Natural killer cell (primary cell): ENCODE data around the gene LGI4. TPM values are rescaled to one million over a fixed set of nuclear protein-coding genes. Genes with fewer than 3 reads are reported as not detected.

ENCODE experiments used
- ATAC-seq, 3 donors: fragments of 150-1000 bp in 2 of 3; fragments of 200-7000 bp in 1 of 3; cut with Tn5 transposase; 1 replicate in 1 of 3; 2 replicates in 2 of 3; pipeline ENCODE4 v1.10.0; 2021; ENCODE audit warnings: mild to moderate bottlenecking in 2 of 3, moderate library complexity in 2 of 3
- DNase-seq, 2 donors: peaks; one replicate each; pipeline versions ENCODE4 v3.0.0 to v3.0.0-alpha.2; 2013 to 2021; ENCODE audit warnings: mixed read lengths in 1 of 2
- H3K27ac ChIP-seq: one replicate; pipeline ENCODE4 v1.5.1; 2013; ENCODE audit warnings: mild to moderate bottlenecking, low read length
- H3K27me3 ChIP-seq: one replicate; pipeline ENCODE4 v1.6.1; 2013; ENCODE audit warnings: low read length; ENCODE audit not compliant: control insufficient read depth, insufficient read depth
- H3K36me3 ChIP-seq: one replicate; pipeline ENCODE4 v1.6.1; 2013; ENCODE audit warnings: low read length; ENCODE audit not compliant: control insufficient read depth, insufficient read depth
- H3K4me1 ChIP-seq: one replicate; pipeline ENCODE4 v1.6.1; 2013; ENCODE audit warnings: low read length; ENCODE audit not compliant: control insufficient read depth, insufficient read depth
- H3K4me3 ChIP-seq: one replicate; pipeline ENCODE4 v1.5.1; 2013; ENCODE audit warnings: low read length
- H3K9me3 ChIP-seq: one replicate; pipeline ENCODE4 v1.6.1; 2013; ENCODE audit warnings: low read length; ENCODE audit not compliant: control insufficient read depth, insufficient read depth
- H3K27ac Mint-ChIP-seq, 2 donors: one replicate each; pipeline ENCODE4 v1.8.0; 2022; ENCODE audit warnings: mild to moderate bottlenecking in 2 of 2, mixed read lengths in 2 of 2, moderate library complexity in 1 of 2
- H3K27me3 Mint-ChIP-seq, 2 donors: one replicate each; pipeline ENCODE4 v1.8.0; 2022; ENCODE audit warnings: low read depth in 2 of 2, mixed read lengths in 2 of 2
- H3K36me3 Mint-ChIP-seq: one replicate; pipeline ENCODE4 v1.8.0; 2022; ENCODE audit warnings: mixed read lengths
- H3K4me1 Mint-ChIP-seq, 2 donors: one replicate each; pipeline ENCODE4 v1.8.0; 2022; ENCODE audit warnings: mixed read lengths in 2 of 2
- H3K4me3 Mint-ChIP-seq: one replicate; pipeline ENCODE4 v1.8.0; 2022; ENCODE audit warnings: mild to moderate bottlenecking, moderate library complexity, mixed read lengths
- H3K9me3 Mint-ChIP-seq, 2 donors: one replicate each; pipeline ENCODE4 v1.8.0; 2022; ENCODE audit warnings: mixed read lengths in 2 of 2
- WGBS: methylation state at CpG from one replicate; pipeline ENCODE4 v1.1.7; 2013; ENCODE audit warnings: missing lambda C conversion rate; ENCODE audit not compliant: insufficient coverage; 5-methylcytosine and 5-hydroxymethylcytosine counted together
- intact Hi-C: fragments of 100-400 bp; cut with micrococcal nuclease; formaldehyde crosslinking; loops from one replicate; pipeline ENCODE4 v1.14.2; 2022
- total RNA-seq, 4 donors: library from RNA; stranded (reverse); fragments of 120-200 nt in 1 of 4; gene quantifications; one replicate each; pipeline versions ENCODE4 v1.2.3 to v1.2.4, GENCODE V29; 2013 to 2022
- TF ChIP-seq, protein P1 (sequence below): fragments of 200-600 bp; IDR thresholded peaks from one replicate; pipeline ENCODE4 v1.8.0; 2022; ENCODE audit warnings: antibody characterized with exemption

Gene LGI4
- total RNA-seq, 3 donors from 2014 or later (not counting 1 experiment from before 2014, with no cell fraction given) = 0.49 to 0.72 TPM; not detected in 1

DNA sequence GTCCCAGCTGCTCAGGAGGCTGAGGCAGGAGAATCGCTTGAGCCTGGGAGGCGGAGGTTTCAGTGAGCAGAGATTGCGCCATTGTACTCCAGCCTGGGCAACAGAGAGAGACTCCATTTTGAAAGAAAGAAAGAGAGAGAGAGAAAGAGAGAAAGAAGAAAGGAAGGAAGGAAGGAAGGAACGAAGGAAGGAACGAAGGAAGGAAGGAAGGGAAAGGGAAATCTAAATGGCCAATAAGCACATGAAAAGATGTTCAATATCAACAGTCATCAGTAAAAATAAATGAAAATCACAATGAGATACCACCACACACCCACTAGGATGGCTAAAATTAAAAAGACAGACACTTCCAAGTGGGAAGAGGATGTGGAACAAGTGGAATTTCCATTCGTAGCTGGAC lies 39.4 kb upstream of the LGI4 start:
- no peak for DNase-seq
- peak overlapping the region in 1 of 2 donors; percentile 90 for H3K27ac Mint-ChIP-seq
- no peaks in the 10 kb centered on the region for H3K36me3 Mint-ChIP-seq
- intact Hi-C loops = no loop called here
- ATAC-seq = no peak
- Histone ChIP-seq H3K36me3 (peaks cover 7% of the 10 kb centered on the region), H3K9me3 (no peaks in the 10 kb centered on the region), H3K4me3 (no peak overlapping the region), H3K4me1 (peaks cover 10% of the 10 kb centered on the region), H3K27ac (no peak overlapping the region), H3K27me3 (no peaks in the 10 kb centered on the region)
- WGBS = 93% methylated on average over 6 of the region's 6 CpGs
- H3K27me3 Mint-ChIP-seq = no peaks in the 10 kb centered on the region
- peaks cover 20% of the 10 kb centered on the region in 2 donors for H3K4me1 Mint-ChIP-seq
- no peak overlapping the region for H3K4me3 Mint-ChIP-seq
- TF ChIP-seq, protein P1, sequence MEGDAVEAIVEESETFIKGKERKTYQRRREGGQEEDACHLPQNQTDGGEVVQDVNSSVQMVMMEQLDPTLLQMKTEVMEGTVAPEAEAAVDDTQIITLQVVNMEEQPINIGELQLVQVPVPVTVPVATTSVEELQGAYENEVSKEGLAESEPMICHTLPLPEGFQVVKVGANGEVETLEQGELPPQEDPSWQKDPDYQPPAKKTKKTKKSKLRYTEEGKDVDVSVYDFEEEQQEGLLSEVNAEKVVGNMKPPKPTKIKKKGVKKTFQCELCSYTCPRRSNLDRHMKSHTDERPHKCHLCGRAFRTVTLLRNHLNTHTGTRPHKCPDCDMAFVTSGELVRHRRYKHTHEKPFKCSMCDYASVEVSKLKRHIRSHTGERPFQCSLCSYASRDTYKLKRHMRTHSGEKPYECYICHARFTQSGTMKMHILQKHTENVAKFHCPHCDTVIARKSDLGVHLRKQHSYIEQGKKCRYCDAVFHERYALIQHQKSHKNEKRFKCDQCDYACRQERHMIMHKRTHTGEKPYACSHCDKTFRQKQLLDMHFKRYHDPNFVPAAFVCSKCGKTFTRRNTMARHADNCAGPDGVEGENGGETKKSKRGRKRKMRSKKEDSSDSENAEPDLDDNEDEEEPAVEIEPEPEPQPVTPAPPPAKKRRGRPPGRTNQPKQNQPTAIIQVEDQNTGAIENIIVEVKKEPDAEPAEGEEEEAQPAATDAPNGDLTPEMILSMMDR = no peak
- no peaks in the 10 kb centered on the region for H3K9me3 Mint-ChIP-seq

DNA sequence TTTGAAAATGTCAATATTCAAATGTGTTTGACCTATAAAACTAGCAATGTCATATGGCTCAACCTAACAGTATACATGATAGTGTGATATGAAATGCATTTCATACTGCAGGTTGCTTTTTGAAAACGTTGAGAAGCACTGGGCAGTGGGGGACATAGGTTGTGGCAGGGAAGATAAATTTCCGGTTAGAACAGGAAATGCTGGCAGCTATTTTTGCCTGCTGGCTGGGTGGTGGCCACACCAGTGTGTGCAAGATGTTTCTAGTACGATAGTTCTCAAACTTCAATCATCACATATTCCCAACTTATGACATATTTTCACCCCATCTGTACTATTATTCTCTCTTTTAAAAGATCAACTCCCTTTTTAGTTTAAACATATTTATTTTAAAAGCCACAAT lies 36.9 kb upstream of the LGI4 start:
- H3K4me3 Mint-ChIP-seq = peak overlapping the region; percentile 71
- H3K27me3 Mint-ChIP-seq = no peaks in the 10 kb centered on the region
- TF ChIP-seq, protein P1 = no peak
- H3K27me3 ChIP-seq = no peaks in the 10 kb centered on the region
- peaks cover 25% of the 10 kb centered on the region for H3K36me3 ChIP-seq
- ATAC-seq = peak; percentile 61 to 86 (median 80)
- 18% methylated on average over 3 of the region's 3 CpGs for WGBS
- H3K4me3 ChIP-seq = no peak overlapping the region
- no peaks in the 10 kb centered on the region for H3K9me3 ChIP-seq
- DNase-seq = no peak
- H3K27ac ChIP-seq = peak overlapping the region; percentile 80
- H3K4me1 Mint-ChIP-seq = peaks cover 30 to 36% of the 10 kb centered on the region in 2 donors
- peaks cover 24% of the 10 kb centered on the region for H3K4me1 ChIP-seq
- H3K27ac Mint-ChIP-seq = peak overlapping the region; percentile 89 to 90
- no peaks in the 10 kb centered on the region for H3K9me3 Mint-ChIP-seq
- intact Hi-C loops = no loop called here
- peaks cover under 1% of the 10 kb centered on the region for H3K36me3 Mint-ChIP-seq

DNA sequence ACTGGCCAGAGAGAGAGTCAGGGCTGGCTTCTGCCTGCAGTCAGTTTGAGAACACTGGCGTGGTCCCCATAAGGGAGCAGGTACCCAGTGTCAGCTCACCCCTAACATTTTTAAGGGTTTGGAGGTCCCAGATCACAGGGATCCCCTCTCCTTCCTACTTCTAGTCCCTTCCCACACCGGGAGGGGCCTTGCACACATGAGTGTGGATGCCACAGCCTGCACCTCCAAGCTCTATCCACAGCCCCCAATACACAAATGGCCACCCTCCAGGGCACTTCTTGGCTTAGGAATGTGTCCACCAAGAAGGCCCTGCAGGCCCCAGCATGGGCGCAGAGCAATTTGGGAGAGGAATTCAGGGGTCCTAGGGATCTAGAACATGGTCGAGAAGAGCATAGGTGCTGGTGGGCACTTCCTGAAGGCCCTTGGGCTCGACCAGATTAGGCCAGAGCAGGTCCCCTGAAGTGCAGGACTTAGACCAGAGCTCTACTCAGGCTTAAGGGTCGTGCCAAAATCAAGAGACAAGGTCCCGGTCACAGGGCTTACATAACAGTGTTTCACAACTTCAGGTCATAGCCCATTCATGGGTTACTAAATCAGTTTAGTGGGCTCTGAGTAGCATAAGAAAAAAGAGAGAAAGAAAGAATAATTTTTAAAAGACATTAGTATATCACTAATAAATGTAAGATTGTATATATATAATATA lies 35.7 kb upstream of the LGI4 start:
- peaks cover 32% of the 10 kb centered on the region for H3K4me1 ChIP-seq
- no peak for DNase-seq
- no peaks in the 10 kb centered on the region for H3K9me3 ChIP-seq
- Mint-ChIP-seq H3K27me3 (no peaks in the 10 kb centered on the region), H3K36me3 (peaks cover 11% of the 10 kb centered on the region), H3K27ac (peak overlapping the region; percentile 19 to 87), H3K9me3 (no peaks in the 10 kb centered on the region), H3K4me3 (no peak overlapping the region), H3K4me1 (peaks cover 31 to 43% of the 10 kb centered on the region in 2 donors)
- 93% methylated on average over 7 of the region's 7 CpGs for WGBS
- no peak for ATAC-seq
- H3K27me3 ChIP-seq = no peaks in the 10 kb centered on the region
- no peak overlapping the region for H3K4me3 ChIP-seq
- intact Hi-C loops = no loop called here
- TF ChIP-seq, protein P1 = no peak
- no peak overlapping the region for H3K27ac ChIP-seq
- H3K36me3 ChIP-seq = peaks cover 37% of the 10 kb centered on the region
